ENCODE results near the gene CCL5. TPM values are rescaled to one million over a fixed set of nuclear protein-coding genes. Genes with fewer than 3 reads are reported as not detected.
A peak's percentile ranks its signal among the peaks of the same experiment; 100 is the strongest.

CCL5 gene
- total RNA-seq, 2 experiments from 2014 or later = 35.6 to 40.1 TPM

DNA sequence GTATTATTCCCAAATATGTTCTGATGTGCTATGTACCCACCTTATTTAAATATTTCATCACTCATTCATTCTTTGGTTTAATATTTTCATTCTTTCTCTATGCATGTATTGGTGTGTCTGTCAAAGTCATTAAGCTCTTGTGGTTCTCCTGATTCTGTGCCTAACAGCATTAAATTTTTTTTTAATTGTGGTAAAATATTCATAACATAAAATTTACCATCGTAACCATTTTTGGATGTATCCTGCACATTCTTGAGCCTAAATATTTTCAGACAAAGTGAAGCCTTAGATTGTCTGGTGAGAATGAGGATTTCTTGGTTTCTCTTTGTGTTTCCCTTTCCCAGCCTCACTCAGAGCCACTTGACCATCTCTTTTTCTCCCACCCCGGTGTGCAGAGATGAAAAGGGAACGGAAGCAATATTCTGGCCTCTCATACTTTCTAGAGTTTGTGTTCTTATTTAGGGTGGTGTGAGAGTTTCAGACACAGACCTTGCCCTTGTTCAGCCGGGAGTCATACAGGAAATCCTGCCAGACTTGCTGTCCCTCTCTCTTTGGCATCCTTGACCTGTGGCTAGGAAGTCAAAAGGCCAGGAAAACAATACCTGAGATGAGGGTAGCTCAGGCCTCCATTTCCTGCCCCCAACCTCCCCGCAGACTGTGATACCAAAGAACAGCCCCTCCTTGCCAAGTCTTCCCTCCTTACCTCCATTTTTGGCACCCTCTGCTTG is 4.9 kb downstream of the CCL5 start:
- no peak overlapping the region for H3K4me3 Mint-ChIP-seq
- H3K36me3 Mint-ChIP-seq (ENCODE audit: low read depth) = no peaks in the 10 kb centered on the region
- POLR2A ChIA-PET = interaction anchor here (0.7 to 0.9 kb wide), 2 partner anchors 16 to 17 kb away, joined by 3 to 4 read pairs; no protein-coding TSS in a partner anchor

DNA sequence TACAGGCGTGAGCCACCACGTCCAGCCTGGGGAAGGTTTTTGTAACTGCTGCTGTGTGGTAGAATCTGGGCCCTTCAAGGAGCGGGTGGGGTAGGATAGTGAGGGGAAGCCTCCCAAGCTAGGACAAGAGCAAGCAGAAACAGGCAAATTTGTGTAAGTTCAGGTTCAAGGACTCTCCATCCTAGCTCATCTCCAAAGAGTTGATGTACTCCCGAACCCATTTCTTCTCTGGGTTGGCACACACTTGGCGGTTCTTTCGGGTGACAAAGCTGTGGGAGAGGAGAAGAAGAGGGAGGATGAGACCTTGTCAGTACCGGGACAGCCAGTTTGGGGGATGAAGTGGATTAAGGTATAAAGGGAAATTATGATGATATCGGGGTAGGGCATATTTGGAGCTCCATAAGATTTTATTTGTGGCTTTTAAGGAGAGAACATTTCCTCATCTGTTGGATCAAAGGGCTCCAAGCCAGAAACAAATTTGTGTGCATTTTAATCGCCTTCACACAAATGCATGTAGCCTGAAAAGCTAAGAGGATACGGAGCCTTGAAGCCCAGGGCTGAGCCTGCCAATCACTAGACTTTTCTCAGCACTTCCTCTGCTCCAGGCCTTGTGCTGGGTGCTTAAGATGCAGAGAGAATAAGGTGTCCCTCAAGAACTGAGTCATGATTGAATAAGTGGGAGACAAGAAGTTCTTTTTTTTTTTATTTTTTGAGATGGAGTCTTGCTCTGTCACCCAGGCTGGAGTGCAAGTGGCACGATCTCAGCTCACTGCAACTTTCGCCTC is 7.8 kb downstream of the CCL5 start:
- Mint-ChIP-seq H3K27me3 (no peaks in the 10 kb centered on the region), H3K27ac (peak overlapping the region; percentile 30), H3K9me3 (no peaks in the 10 kb centered on the region), H3K4me1 (ENCODE audit: low read depth) (peaks cover 32% of the 10 kb centered on the region), H3K36me3 (ENCODE audit: low read depth) (no peaks in the 10 kb centered on the region), H3K4me3 (no peak overlapping the region)
- ChIA-PET POLR2A (interaction anchor here (0.6 to 2.1 kb wide), 3 partner anchors 17 to 63 kb away, joined by 3 to 11 read pairs (median 8); partner anchors contain the start of genes RDM1 and TAF15), CTCF (no interaction called here)
- Histone ChIP-seq H3K4me1 (ENCODE audit: insufficient read depth, low read length) (peaks cover 31% of the 10 kb centered on the region), H3K27ac (ENCODE audit: low read depth in 1 of 2, low read length in 2 of 2) (no peak overlapping the region), H3K9me3 (ENCODE audit: control insufficient read depth in 1 of 2, insufficient read depth in 1 of 2, low read length in 2 of 2) (no peaks in the 10 kb centered on the region), H3K27me3 (ENCODE audit: control insufficient read depth in 1 of 2, insufficient read depth in 2 of 2, low read length in 2 of 2) (no peaks in the 10 kb centered on the region), H3K4me3 (ENCODE audit: low read length) (no peak overlapping the region), H3K36me3 (ENCODE audit: insufficient read depth, low read length) (no peaks in the 10 kb centered on the region)
- intact Hi-C loops (cut with DNase I, micrococcal nuclease) = no loop called here
- DNase-seq (no peak), ATAC-seq (ENCODE audit: poor library complexity) (no peak)
- TF ChIP-seq, protein P1, sequence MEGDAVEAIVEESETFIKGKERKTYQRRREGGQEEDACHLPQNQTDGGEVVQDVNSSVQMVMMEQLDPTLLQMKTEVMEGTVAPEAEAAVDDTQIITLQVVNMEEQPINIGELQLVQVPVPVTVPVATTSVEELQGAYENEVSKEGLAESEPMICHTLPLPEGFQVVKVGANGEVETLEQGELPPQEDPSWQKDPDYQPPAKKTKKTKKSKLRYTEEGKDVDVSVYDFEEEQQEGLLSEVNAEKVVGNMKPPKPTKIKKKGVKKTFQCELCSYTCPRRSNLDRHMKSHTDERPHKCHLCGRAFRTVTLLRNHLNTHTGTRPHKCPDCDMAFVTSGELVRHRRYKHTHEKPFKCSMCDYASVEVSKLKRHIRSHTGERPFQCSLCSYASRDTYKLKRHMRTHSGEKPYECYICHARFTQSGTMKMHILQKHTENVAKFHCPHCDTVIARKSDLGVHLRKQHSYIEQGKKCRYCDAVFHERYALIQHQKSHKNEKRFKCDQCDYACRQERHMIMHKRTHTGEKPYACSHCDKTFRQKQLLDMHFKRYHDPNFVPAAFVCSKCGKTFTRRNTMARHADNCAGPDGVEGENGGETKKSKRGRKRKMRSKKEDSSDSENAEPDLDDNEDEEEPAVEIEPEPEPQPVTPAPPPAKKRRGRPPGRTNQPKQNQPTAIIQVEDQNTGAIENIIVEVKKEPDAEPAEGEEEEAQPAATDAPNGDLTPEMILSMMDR (IDR thresholded peaks at IDR 0.05) = no peak

More for the DNA sequence above, 4.9 kb downstream of the CCL5 start:
- no peaks in the 10 kb centered on the region for H3K27me3 ChIP-seq (ENCODE audit: control insufficient read depth in 1 of 2, insufficient read depth in 2 of 2, low read length in 2 of 2)
- H3K27ac Mint-ChIP-seq = peak overlapping the region; percentile 45
- peaks cover 32% of the 10 kb centered on the region for H3K4me1 Mint-ChIP-seq (ENCODE audit: low read depth)
- H3K9me3 Mint-ChIP-seq = no peaks in the 10 kb centered on the region
- H3K4me3 ChIP-seq (ENCODE audit: low read length) = peak overlapping the region; percentile 59
- peak overlapping the region in 1 of 2 donors; percentile 52 for H3K27ac ChIP-seq (ENCODE audit: low read depth in 1 of 2, low read length in 2 of 2)
- ATAC-seq (ENCODE audit: poor library complexity) (no peak), DNase-seq (peak in 4 of 14 experiments; percentile 20 to 70 (median 24))
- no peaks in the 10 kb centered on the region for H3K9me3 ChIP-seq (ENCODE audit: control insufficient read depth in 1 of 2, insufficient read depth in 1 of 2, low read length in 2 of 2)
- CTCF ChIA-PET = interaction anchor here (1.3 kb wide), 1 partner anchor 11 kb away, joined by 5 read pairs; no protein-coding TSS in a partner anchor
- no peaks in the 10 kb centered on the region for H3K36me3 ChIP-seq (ENCODE audit: insufficient read depth, low read length)
- TF ChIP-seq, protein P1 (IDR thresholded peaks at IDR 0.05) = no peak
- H3K4me1 ChIP-seq (ENCODE audit: insufficient read depth, low read length) = peaks cover 42% of the 10 kb centered on the region
- intact Hi-C loops (cut with DNase I, micrococcal nuclease) = no loop called here
- no peaks in the 10 kb centered on the region for H3K27me3 Mint-ChIP-seq

DNA sequence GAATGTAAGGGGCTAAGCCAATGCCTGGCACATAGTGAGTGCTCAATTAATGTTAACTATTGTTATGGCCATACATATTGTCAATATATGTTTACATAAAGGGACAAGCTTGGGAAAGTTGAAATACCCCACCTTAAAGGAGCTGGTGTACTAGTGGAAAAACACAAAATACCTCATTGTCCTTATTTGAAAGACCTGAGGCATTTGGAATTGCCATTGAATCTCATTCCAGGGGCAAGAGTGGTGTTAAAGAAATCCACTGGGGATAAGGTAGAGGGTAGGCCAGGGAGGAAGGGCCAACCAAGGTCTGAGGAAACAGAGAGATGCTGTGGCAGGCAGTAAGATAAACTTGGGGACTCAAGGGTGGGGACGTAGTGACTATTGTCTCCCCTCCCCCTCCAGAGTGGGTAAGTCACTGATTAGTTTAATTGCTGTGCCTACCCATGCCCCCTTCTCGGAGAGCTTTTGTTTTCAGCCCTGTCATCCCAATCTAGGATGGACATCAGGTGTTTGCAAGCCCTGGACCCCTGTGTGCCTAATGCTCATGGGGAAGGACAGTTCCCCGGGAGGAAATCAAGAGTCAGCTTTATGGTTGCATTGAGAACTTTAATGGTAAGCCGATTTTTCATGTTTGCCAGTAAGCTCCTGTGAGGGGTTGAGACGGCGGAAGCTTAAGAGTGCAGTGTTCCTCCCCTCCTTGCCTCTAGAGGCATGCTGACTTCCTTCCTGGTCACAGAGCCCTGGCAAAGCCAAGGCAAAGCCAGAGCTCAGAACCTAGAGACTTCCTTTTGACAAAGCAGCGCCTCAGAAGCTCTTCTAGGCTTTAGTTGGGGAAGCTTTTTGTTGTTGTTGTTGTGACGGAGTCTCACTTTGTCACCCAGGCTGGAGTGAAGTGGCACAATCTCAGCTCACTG is 9.0 kb downstream of the CCL5 start:
- no peaks in the 10 kb centered on the region for H3K9me3 Mint-ChIP-seq
- H3K4me1 ChIP-seq (ENCODE audit: insufficient read depth, low read length) = peaks cover 24% of the 10 kb centered on the region
- H3K27me3 Mint-ChIP-seq = no peaks in the 10 kb centered on the region
- H3K36me3 Mint-ChIP-seq (ENCODE audit: low read depth) = no peaks in the 10 kb centered on the region
- ChIA-PET POLR2A (interaction anchor here (0.6 to 2.1 kb wide), 7 partner anchors 9 to 62 kb away, joined by 3 to 11 read pairs (median 3); partner anchors contain the start of genes CCL5, RDM1 and TAF15), CTCF (interaction anchor here (0.6 to 1.6 kb wide), 3 partner anchors 19 to 67 kb away, joined by 3 to 4 read pairs (median 3); no protein-coding TSS in a partner anchor)
- no peak overlapping the region for H3K27ac Mint-ChIP-seq
- H3K27ac ChIP-seq (ENCODE audit: low read depth in 1 of 2, low read length in 2 of 2) = no peak overlapping the region
- DNase-seq = peak in 10 of 14 experiments; percentile 11 to 67 (median 32)
- ATAC-seq (ENCODE audit: poor library complexity) = peak; percentile 97
- TF ChIP-seq, protein P1 (IDR thresholded peaks at IDR 0.05) = peak; percentile 22
- H3K9me3 ChIP-seq (ENCODE audit: control insufficient read depth in 1 of 2, insufficient read depth in 1 of 2, low read length in 2 of 2) = no peaks in the 10 kb centered on the region
- H3K4me1 Mint-ChIP-seq (ENCODE audit: low read depth) = peaks cover 26% of the 10 kb centered on the region
- no peaks in the 10 kb centered on the region for H3K27me3 ChIP-seq (ENCODE audit: control insufficient read depth in 1 of 2, insufficient read depth in 2 of 2, low read length in 2 of 2)
- H3K36me3 ChIP-seq (ENCODE audit: insufficient read depth, low read length) = no peaks in the 10 kb centered on the region
- intact Hi-C loops (cut with DNase I, micrococcal nuclease) = no loop called here
- H3K4me3 ChIP-seq (ENCODE audit: low read length) = no peak overlapping the region
- peak overlapping the region; percentile 9 for H3K4me3 Mint-ChIP-seq
